Epithelial cell of proximal tubule (primary cell): ENCODE data around the gene APOH. TPM values are rescaled to one million over a fixed set of nuclear protein-coding genes. Genes with fewer than 3 reads are reported as not detected.

ENCODE experiments used
- DNase-seq: peaks from one replicate; pipeline ENCODE4 v3.0.0-alpha.2; 2011; ENCODE audit warnings: low read depth
- H3K4me3 ChIP-seq: 2 replicates; pipeline ENCODE4 v1.5.1; 2011; ENCODE audit warnings: low read depth, mild to moderate bottlenecking, low read length
- total RNA-seq: library from RNA; depleted of rRNA; stranded (reverse); fragments of >200 nt; gene quantifications from 2 replicates; pipeline ENCODE4 v1.2.3, GENCODE V29; 2015
- TF ChIP-seq, protein P1 (sequence below): conservative IDR thresholded peaks from 2 replicates; pipeline ENCODE4 v1.5.1; 2012; ENCODE audit warnings: low read depth, mild to moderate bottlenecking, low read length

Gene APOH
- total RNA-seq, 1 donor from 2014 or later, result not detected

DNA sequence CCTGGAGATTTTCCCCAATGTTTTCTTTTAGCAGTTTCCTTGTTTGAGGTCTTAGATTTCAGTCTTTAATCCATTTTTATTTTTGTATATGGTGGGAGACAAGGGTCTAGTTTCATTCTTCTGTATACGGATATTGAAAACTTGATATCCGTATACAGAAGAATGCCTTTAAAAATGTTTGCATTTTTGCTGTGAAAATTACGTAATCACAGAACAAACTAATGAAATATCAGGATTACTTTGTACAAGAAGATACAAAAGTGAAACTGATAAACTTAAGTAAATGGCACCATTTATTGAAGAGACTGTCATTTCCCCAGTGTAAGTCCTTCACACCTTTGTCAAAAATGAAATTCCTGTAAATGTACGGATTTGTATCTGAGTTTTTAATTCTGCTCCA is 50.6 kb downstream of the APOH start:
- DNase-seq, result no peak
- no peak overlapping the region for H3K4me3 ChIP-seq
- TF ChIP-seq, protein P1, sequence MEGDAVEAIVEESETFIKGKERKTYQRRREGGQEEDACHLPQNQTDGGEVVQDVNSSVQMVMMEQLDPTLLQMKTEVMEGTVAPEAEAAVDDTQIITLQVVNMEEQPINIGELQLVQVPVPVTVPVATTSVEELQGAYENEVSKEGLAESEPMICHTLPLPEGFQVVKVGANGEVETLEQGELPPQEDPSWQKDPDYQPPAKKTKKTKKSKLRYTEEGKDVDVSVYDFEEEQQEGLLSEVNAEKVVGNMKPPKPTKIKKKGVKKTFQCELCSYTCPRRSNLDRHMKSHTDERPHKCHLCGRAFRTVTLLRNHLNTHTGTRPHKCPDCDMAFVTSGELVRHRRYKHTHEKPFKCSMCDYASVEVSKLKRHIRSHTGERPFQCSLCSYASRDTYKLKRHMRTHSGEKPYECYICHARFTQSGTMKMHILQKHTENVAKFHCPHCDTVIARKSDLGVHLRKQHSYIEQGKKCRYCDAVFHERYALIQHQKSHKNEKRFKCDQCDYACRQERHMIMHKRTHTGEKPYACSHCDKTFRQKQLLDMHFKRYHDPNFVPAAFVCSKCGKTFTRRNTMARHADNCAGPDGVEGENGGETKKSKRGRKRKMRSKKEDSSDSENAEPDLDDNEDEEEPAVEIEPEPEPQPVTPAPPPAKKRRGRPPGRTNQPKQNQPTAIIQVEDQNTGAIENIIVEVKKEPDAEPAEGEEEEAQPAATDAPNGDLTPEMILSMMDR, result no peak

GRCh38 chr17:66177048-66177447 is 52.2 kb downstream of the APOH start:
- no peak for DNase-seq
- H3K4me3 ChIP-seq, result no peak overlapping the region
- TF ChIP-seq, protein P1, result no peak

DNA sequence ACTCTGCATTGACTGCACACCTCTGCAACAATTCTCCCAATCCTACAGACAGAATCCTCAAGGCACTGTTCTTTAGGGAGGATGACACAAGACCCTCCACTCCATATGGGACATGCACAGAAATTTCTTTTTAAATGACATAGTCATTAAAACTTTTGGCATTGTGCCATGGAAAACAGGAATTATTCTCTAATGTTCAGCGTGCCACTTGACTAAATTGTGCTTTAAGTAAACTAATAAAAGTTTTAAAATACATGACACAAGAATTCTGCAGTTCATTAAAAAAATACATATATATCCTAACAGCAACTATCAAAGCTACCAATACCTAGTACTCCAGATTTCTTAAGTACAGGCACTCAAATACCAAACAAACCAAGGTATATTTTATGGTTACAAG is 53.3 kb downstream of the APOH start:
- TF ChIP-seq, protein P1, result no peak
- DNase-seq, result no peak

DNA sequence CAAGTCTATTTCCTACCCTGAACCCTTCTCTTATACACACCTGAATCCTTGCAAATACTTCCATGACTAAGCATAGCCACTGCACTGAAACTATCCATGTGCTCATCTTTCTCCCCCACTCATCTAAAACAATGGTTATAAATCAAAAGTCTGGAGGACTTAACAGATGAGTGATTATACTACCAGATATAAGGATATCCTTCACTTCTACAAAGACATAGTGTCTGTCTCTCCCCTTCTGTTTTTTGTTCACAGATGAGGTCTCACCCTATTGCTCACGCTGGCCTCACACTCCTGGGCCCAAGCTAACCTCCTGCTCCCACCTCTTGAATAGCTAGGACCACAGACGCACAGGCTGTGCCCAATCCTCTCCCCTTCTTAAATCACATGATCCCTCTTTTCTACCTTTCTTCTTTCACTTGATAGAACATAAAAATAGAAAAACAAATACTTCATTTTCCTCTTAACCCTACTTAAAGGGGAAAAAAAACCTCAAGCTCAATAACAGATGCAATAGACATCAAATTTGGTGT is 56.5 kb downstream of the APOH start:
- DNase-seq, result no peak
- TF ChIP-seq, protein P1, result no peak
- no peak overlapping the region for H3K4me3 ChIP-seq

More for the DNA sequence above, 53.3 kb downstream of the APOH start:
- no peak overlapping the region for H3K4me3 ChIP-seq

GRCh38 chr17:66172144-66172543 is 57.1 kb downstream of the APOH start:
- no peak overlapping the region for H3K4me3 ChIP-seq
- DNase-seq, result no peak
- TF ChIP-seq, protein P1, result no peak

DNA sequence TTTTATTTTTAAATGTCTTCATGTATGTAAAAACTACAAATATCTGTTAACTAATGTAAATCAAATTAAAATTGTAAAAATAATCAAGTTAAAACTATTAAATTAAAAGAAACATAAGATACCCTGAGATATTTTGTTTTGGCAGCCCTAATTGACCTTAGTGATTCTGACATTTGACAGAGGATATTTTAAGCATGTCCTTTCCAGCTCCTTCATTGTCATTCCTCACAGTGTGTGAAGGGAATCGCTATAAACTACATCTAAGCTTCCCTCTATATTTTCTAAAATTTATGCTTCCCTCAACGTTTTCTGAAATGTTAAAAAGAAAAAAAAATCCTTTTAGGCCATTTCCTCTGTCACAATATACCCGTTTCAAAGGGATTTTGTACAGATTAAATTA is 57.5 kb downstream of the APOH start:
- H3K4me3 ChIP-seq, result no peak overlapping the region
- TF ChIP-seq, protein P1, result no peak
- DNase-seq, result no peak

- no peak overlapping the region for H3K4me3 ChIP-seq
- no peak for DNase-seq
- TF ChIP-seq, protein P1, result no peak
Measured at GRCh38 chr17:66171172-66171571, 58.0 kb downstream of the APOH start.
